ENCODE data around the gene COPG1.

The COPG1 gene

GRCh38 chr3:129282727-129283327 is 33.4 kb downstream of the COPG1 start:
- FAIRE-seq, result no peak

GRCh38 chr3:129286081-129286480 is 36.7 kb downstream of the COPG1 start:
- FAIRE-seq, result no peak

- no peak for FAIRE-seq
Observed at GRCh38 chr3:129288446-129288845, 39.0 kb downstream of the COPG1 start.

- FAIRE-seq, result no peak
Observed at GRCh38 chr3:129289201-129289921, 40.0 kb downstream of the COPG1 start.

- FAIRE-seq, result no peak
Observed at GRCh38 chr3:129291236-129291886, 42.0 kb downstream of the COPG1 start.

GRCh38 chr3:129295286-129295685 is 45.9 kb downstream of the COPG1 start:
- no peak for FAIRE-seq

GRCh38 chr3:129304146-129304961 is 54.9 kb downstream of the COPG1 start:
- FAIRE-seq, result no peak

GRCh38 chr3:129304962-129305222 is 55.5 kb downstream of the COPG1 start:
- FAIRE-seq, result no peak

- no peak for FAIRE-seq
Observed at GRCh38 chr3:129305592-129306091, 56.2 kb downstream of the COPG1 start.

GRCh38 chr3:129308636-129309035 is 59.2 kb downstream of the COPG1 start:
- no peak for FAIRE-seq

- FAIRE-seq, result no peak
Observed at GRCh38 chr3:129310111-129311011, 61.0 kb downstream of the COPG1 start.

GRCh38 chr3:129311054-129311902 is 61.9 kb downstream of the COPG1 start:
- FAIRE-seq, result no peak

GRCh38 chr3:129312021-129312639 is 62.7 kb downstream of the COPG1 start:
- FAIRE-seq, result no peak

GRCh38 chr3:129312671-129313414 is 63.4 kb downstream of the COPG1 start:
- FAIRE-seq, result no peak

- FAIRE-seq, result no peak
Observed at GRCh38 chr3:129313415-129313664, 63.9 kb downstream of the COPG1 start.

GRCh38 chr3:129313665-129314385 is 64.4 kb downstream of the COPG1 start:
- no peak for FAIRE-seq

- FAIRE-seq, result peak; percentile 52
Observed at GRCh38 chr3:129314386-129315222, 65.2 kb downstream of the COPG1 start.

GRCh38 chr3:129315223-129315997 is 66.0 kb downstream of the COPG1 start:
- FAIRE-seq, result no peak

All from A204.1 (cell line).